ENCODE data around the gene TSC1. TPM values are rescaled to one million over a fixed set of nuclear protein-coding genes. Genes with fewer than 3 reads are reported as not detected.

The TSC1 gene
- total RNA-seq, 4 donors from 2014 or later = 36.4 to 155 (median 46.6) TPM

DNA sequence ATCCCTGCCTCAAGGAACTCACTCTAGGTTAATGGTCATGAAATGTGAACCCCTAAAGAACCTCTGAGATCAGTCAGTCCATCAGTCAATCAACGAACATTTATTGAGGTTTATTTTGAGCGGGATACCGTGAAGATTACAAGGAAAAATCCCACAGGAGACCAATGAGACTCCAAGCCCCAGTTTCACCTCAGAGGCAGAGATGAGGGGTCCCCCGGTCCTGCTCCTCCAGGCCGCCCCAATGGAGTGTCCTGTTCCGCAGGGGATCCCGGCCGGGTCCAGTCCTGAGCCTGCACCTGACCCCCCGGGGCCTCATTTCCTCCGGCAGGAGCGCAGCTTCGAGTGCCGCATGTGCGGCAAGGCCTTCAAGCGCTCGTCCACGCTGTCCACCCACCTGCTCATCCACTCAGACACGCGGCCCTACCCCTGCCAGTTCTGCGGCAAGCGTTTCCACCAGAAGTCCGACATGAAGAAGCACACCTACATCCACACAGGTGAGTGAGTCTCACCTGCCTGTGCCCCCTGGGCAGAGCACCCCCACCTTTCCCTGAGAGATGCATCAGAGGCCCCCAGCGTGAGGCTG lies 45.1 kb upstream of the TSC1 start:
- Histone ChIP-seq H3K4me1 (peaks cover 23% of the 10 kb centered on the region), H3K27ac (no peak overlapping the region), H3K27me3 (peaks cover 32% of the 10 kb centered on the region), H3K9me3 (no peaks in the 10 kb centered on the region), H3K4me3 (no peak overlapping the region), H3K36me3 (no peaks in the 10 kb centered on the region)
- TF ChIP-seq CTCF (IDR thresholded peaks at IDR 0.05) = no peak
- TF ChIP-seq POLR2A (IDR thresholded peaks at IDR 0.05) = no peak
- TF ChIP-seq EP300 (IDR thresholded peaks at IDR 0.05) = no peak
- TF ChIP-seq POLR2AphosphoS5 (IDR thresholded peaks at IDR 0.05) = no peak
- 83% methylated on average over 13 of the region's 23 CpGs for WGBS
- no peak for DNase-seq (ENCODE audit: low spot score in 2 of 2)

DNA sequence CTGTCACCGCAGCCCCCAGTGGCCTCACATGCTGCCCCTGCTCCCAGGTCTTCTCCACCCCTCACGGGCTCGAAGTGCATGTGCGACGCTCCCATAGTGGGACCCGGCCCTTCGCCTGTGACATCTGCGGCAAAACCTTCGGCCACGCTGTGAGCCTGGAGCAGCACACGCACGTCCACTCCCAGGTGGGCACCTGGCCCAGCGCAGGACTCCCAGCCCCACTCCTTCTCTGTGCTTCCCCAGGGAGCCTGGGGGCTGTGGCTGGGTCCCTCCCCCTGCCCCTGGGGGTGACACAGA lies 44.5 kb upstream of the TSC1 start:
- DNase-seq (ENCODE audit: low spot score in 2 of 2) = peak in 1 of 2 donors; percentile 47
- no peak for TF ChIP-seq CTCF (IDR thresholded peaks at IDR 0.05)
- no peak for TF ChIP-seq POLR2AphosphoS5 (IDR thresholded peaks at IDR 0.05)
- TF ChIP-seq EP300 (IDR thresholded peaks at IDR 0.05) = no peak
- no peak for TF ChIP-seq POLR2A (IDR thresholded peaks at IDR 0.05)
- Histone ChIP-seq H3K27me3 (peaks cover 34% of the 10 kb centered on the region), H3K27ac (no peak overlapping the region), H3K4me1 (peaks cover 18% of the 10 kb centered on the region), H3K36me3 (no peaks in the 10 kb centered on the region), H3K9me3 (no peaks in the 10 kb centered on the region), H3K4me3 (no peak overlapping the region)
- 100% methylated on average over 3 of the region's 13 CpGs for WGBS

- TF ChIP-seq POLR2AphosphoS5 (IDR thresholded peaks at IDR 0.05) = no peak
- TF ChIP-seq CTCF (IDR thresholded peaks at IDR 0.05) = no peak
- TF ChIP-seq EP300 (IDR thresholded peaks at IDR 0.05) = no peak
- TF ChIP-seq POLR2A (IDR thresholded peaks at IDR 0.05) = no peak
- Histone ChIP-seq H3K27ac (no peak overlapping the region), H3K4me3 (no peak overlapping the region), H3K4me1 (peaks cover 13% of the 10 kb centered on the region), H3K36me3 (no peaks in the 10 kb centered on the region), H3K27me3 (peaks cover 31% of the 10 kb centered on the region), H3K9me3 (no peaks in the 10 kb centered on the region)
- DNase-seq (ENCODE audit: low spot score in 2 of 2) = peak in 1 of 2 donors; percentile 44
- 88% methylated on average over 14 of the region's 14 CpGs for WGBS
Measured at GRCh38 chr9:132988244-132989013, 44.0 kb upstream of the TSC1 start.

DNA sequence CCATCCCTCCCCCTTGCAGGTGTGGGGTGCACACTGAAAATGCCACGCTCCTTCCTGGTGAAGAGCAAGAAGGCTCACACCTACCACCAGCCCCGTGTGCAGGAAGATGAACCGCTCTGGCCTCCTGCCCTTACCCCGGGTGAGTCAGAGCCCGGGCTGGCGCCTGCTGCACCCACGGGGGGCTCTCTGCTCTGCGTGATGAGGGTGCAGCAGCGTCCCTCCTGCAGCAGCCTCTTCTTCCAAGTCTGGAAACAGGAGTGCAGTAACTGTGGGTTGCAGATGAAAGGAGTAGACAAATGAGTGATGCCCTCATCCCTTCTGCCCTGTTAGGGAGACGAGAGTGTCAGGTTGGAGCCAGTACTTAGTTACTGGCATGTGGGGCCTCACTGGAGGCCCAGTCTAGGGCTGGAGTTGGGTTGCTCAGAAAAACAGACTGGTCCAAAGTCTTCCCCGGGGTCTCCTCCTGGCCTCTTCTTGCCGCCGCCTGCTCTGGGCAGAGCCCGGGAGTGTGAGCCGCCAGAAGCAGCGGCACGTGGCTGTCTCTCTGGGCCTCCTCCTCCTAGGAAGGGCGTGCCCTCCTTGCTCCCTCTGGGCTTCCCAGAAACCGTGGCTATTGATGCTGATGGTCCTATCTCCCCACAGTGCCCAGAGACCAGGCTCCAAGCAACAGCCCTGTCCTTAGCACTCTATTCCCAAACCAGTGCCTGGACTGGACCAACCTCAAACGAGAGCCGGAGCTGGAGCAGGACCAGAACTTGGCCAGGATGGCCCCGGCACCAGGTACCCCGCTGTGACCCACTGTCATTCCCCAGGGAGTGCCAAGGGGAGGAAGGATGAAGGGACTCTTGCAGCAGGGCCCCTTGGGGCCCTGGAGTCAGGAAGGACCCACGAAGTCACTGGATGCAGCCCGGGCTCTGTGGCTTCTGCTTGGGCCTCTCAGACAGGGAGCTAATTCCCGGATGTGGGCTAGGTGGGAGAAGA lies 42.5 kb upstream of the TSC1 start:
- Histone ChIP-seq H3K36me3 (no peaks in the 10 kb centered on the region), H3K4me3 (no peak overlapping the region), H3K27ac (no peak overlapping the region), H3K9me3 (no peaks in the 10 kb centered on the region), H3K27me3 (peaks cover 20% of the 10 kb centered on the region), H3K4me1 (peaks cover 8% of the 10 kb centered on the region)
- TF ChIP-seq CTCF (IDR thresholded peaks at IDR 0.05) (no peak), POLR2A (IDR thresholded peaks at IDR 0.05) (no peak), POLR2AphosphoS5 (IDR thresholded peaks at IDR 0.05) (no peak), EP300 (IDR thresholded peaks at IDR 0.05) (no peak)
- 30% methylated on average over 12 of the region's 26 CpGs for WGBS
- DNase-seq (ENCODE audit: low spot score in 2 of 2) = peak in 1 of 2 donors; percentile 54

Data from suprapubic skin (tissue), 4 donors.